HepG2 (cell line): ENCODE measurements around the gene SPAG5. TPM values are rescaled to one million over a fixed set of nuclear protein-coding genes. Genes with fewer than 3 reads are reported as not detected.

Experiments used
- ATAD3A ChIP-seq: sonication (generic); formaldehyde crosslinking; IDR thresholded peaks from 2 replicates; pipeline ENCODE4 v1.4.0; 2020; ENCODE audit warnings: missing genetic modification reagents
- ATF1 ChIP-seq: IDR thresholded peaks from 2 replicates; pipeline ENCODE4 v1.6.1; 2016; ENCODE audit warnings: mild to moderate bottlenecking, control low read depth
- ATF7-NPFF ChIP-seq: sonication (generic); formaldehyde crosslinking; IDR thresholded peaks from 2 replicates; pipeline ENCODE4 v1.8.1; 2023; ENCODE audit warnings: mild to moderate bottlenecking, low read depth, missing genetic modification reagents, moderate library complexity
- CSRNP2 ChIP-seq: sonication (generic); formaldehyde crosslinking; conservative IDR thresholded peaks from 2 replicates; pipeline ENCODE4 v1.8.0; 2022; ENCODE audit warnings: low read depth, missing genetic modification reagents
- E2F2 ChIP-seq: sonication (generic); formaldehyde crosslinking; IDR thresholded peaks from 2 replicates; pipeline ENCODE4 v1.4.0; 2020; ENCODE audit warnings: missing genetic modification reagents, borderline replicate concordance
- FOXK2 ChIP-seq: fragments of 450-650 bp; IDR thresholded peaks from 2 replicates; pipeline ENCODE4 v1.6.1; 2016
- HNF4A ChIP-seq: sonication (generic); formaldehyde crosslinking; IDR thresholded peaks from 2 replicates; pipeline ENCODE4 v1.4.0; 2020; ENCODE audit warnings: missing genetic modification reagents
- HOXA3 ChIP-seq: sonication (generic); formaldehyde crosslinking; IDR thresholded peaks from 2 replicates; pipeline ENCODE4 v1.5.0; 2020; ENCODE audit warnings: missing genetic modification reagents
- HOXA7 ChIP-seq: sonication (generic); formaldehyde crosslinking; IDR thresholded peaks from 2 replicates; pipeline ENCODE4 v1.8.1; 2022; ENCODE audit warnings: mild to moderate bottlenecking, missing genetic modification reagents, moderate library complexity
- LRRFIP1 ChIP-seq: sonication (generic); formaldehyde crosslinking; conservative IDR thresholded peaks from 2 replicates; pipeline ENCODE4 v1.4.0; 2020; ENCODE audit warnings: missing genetic modification reagents
- MAFK ChIP-seq, 2 experiments: IDR thresholded peaks in 1 of 2; conservative IDR thresholded peaks in 1 of 2; 2 replicates each; pipeline ENCODE4 v1.6.1; 2011; ENCODE audit warnings: improper control_type of control experiment in 2 of 2, low read length in 2 of 2
- NFATC3 ChIP-seq: sonication (generic); formaldehyde crosslinking; IDR thresholded peaks from 2 replicates; pipeline ENCODE4 v1.5.1; 2020; ENCODE audit warnings: mild to moderate bottlenecking, missing genetic modification reagents
- PATZ1 ChIP-seq: sonication (generic); formaldehyde crosslinking; IDR thresholded peaks from 2 replicates; pipeline ENCODE4 v1.4.0; 2020; ENCODE audit warnings: missing genetic modification reagents
- ZC3H13 ChIP-seq: sonication (generic); formaldehyde crosslinking; IDR thresholded peaks from 2 replicates; pipeline ENCODE4 v1.8.1; 2023; ENCODE audit warnings: mild to moderate bottlenecking, missing genetic modification reagents, moderate library complexity
- ZMYM4 ChIP-seq: sonication (generic); formaldehyde crosslinking; IDR thresholded peaks from 2 replicates; pipeline ENCODE4 v1.8.1; 2023; ENCODE audit warnings: mild to moderate bottlenecking, missing genetic modification reagents
- ZNF101 ChIP-seq: sonication (generic); formaldehyde crosslinking; IDR thresholded peaks from 2 replicates; pipeline ENCODE4 v1.4.0; 2020; ENCODE audit warnings: mild to moderate bottlenecking, low read depth, missing genetic modification reagents, borderline replicate concordance
- ZNF709 ChIP-seq: sonication (generic); formaldehyde crosslinking; IDR thresholded peaks from 2 replicates; pipeline ENCODE4 v1.5.0; 2020; ENCODE audit warnings: mild to moderate bottlenecking, missing genetic modification reagents
- ZNF83 ChIP-seq: sonication (generic); formaldehyde crosslinking; IDR thresholded peaks from 2 replicates; pipeline ENCODE4 v1.4.0; 2020; ENCODE audit warnings: missing genetic modification reagents, mild to moderate bottlenecking, borderline replicate concordance
- polyA plus RNA-seq, 8 experiments: library from polyadenylated mRNA; depleted of rRNA in 3 of 8; stranded (reverse) in 7 of 8; unstranded in 1 of 8; fragments of >200 nt; fragmentation: Illumina TruSeq in 4 of 8; extraction: Trizol in 4 of 8; gene quantifications; 2 replicates each; pipeline versions ENCODE4 v1.2.1 to v1.2.3, GENCODE V29; 2011 to 2016; ENCODE audit warnings: low read depth in 4 of 8, missing spikeins in 1 of 8, mixed read lengths in 1 of 8; ENCODE audit not compliant: insufficient read depth in 1 of 8
- total RNA-seq, 5 experiments: library from RNA; depleted of rRNA; stranded (reverse); fragments of >200 nt; fragmentation: Illumina TruSeq; extraction: Trizol; gene quantifications; 2 replicates each; pipeline ENCODE4 v1.2.3, GENCODE V29; 2016; ENCODE audit warnings: low read depth in 1 of 5

The SPAG5 gene
- total and polyA plus RNA-seq, 2 of the 13 experiments (the other 11 are each of a cell fraction or from before 2014, with no cell fraction given) = 41.4 to 98.0 TPM

- TF ChIP-seq ZNF101 (CRISPR knock-in tag) (no peak), ATAD3A (CRISPR knock-in tag) (no peak), ATF7-NPFF (CRISPR knock-in tag) (peak; percentile 88; the same call in 1 of the 2 replicates), CSRNP2 (no peak), ZNF83 (CRISPR knock-in tag) (no peak), LRRFIP1 (CRISPR knock-in tag) (no peak), MAFK (conservative IDR thresholded peaks at IDR 0.05 in 1 of 2, IDR thresholded peaks at IDR 0.05 in 1 of 2; ENCODE audit: low read length in 2 of 2) (no peak), ZMYM4 (CRISPR knock-in tag) (peak; percentile 59; the same call in 1 of the 2 replicates), FOXK2 (no peak), HOXA7 (CRISPR knock-in tag) (no peak), ZC3H13 (CRISPR knock-in tag) (no peak), NFATC3 (CRISPR knock-in tag) (no peak), HOXA3 (CRISPR knock-in tag) (peak; percentile 34), PATZ1 (CRISPR knock-in tag) (peak; percentile 13; the same call in 1 of the 2 replicates), ZNF709 (CRISPR knock-in tag) (peak; percentile 41; the same call in 1 of the 2 replicates), E2F2 (no peak), HNF4A (CRISPR knock-in tag) (peak; percentile 47), ATF1 (CRISPR knock-in tag) (no peak)
Observed at GRCh38 chr17:28598799-28599310, at the start of gene SPAG5 (continued).
